ENCODE data around the gene CCDC142.

DNA sequence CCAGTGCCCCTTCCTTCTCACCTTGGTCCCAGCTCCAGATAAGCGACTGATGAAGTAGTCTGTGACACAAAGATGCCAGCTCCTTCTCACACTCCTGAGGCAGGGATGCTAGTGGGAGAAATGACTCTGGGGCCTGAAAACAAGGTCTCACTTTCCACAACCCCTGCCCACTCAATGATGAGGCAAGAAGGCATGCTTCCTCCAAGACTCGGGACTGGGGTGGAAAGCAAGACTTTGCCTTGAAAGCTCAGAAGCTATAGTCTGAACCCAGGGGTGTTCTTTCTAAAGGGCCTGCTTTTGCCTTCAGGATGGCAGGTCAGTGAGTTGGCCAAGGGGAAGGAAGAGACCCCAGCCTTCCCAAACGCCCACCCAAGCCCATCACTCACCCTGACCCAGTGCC is 1.4 kb downstream of the CCDC142 start:
- TF ChIP-seq, protein P1, sequence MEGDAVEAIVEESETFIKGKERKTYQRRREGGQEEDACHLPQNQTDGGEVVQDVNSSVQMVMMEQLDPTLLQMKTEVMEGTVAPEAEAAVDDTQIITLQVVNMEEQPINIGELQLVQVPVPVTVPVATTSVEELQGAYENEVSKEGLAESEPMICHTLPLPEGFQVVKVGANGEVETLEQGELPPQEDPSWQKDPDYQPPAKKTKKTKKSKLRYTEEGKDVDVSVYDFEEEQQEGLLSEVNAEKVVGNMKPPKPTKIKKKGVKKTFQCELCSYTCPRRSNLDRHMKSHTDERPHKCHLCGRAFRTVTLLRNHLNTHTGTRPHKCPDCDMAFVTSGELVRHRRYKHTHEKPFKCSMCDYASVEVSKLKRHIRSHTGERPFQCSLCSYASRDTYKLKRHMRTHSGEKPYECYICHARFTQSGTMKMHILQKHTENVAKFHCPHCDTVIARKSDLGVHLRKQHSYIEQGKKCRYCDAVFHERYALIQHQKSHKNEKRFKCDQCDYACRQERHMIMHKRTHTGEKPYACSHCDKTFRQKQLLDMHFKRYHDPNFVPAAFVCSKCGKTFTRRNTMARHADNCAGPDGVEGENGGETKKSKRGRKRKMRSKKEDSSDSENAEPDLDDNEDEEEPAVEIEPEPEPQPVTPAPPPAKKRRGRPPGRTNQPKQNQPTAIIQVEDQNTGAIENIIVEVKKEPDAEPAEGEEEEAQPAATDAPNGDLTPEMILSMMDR (IDR thresholded peaks at IDR 0.05): no peak
- TF ChIP-seq POLR2AphosphoS5 (IDR thresholded peaks at IDR 0.05): no peak
- no peak for TF ChIP-seq EP300 (IDR thresholded peaks at IDR 0.05)
